Measurements from ENCODE around the gene SLITRK3.

DNA sequence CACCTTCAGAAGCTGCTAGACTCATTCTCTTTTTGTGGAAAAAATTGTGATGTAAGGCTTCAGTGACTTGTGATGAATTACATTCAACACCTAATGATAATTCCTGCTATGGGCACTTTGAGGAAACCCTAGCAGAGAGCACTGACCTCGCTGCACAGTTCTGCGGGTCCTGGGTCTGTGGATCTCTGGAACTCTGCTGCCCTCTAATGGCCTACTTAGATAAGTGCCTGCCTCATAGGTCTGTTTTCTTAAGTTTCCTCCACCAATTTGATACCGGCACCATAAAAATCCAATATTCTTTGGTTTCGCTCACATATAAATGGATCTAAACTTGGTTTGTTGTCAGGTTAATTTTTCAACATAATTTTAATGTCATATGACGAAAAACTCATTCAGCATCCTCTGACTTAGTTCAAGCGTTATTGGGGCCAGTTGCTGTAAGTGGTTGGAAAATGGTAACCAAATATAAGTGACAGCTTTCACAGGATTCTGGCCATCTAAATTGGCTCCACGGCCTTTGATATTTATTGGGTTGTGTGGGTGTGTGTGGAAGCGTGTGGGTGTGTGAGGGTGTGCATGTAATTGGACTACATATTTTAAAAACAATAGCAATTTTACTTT is 10.4 kb downstream of the SLITRK3 start:
- TF ChIP-seq, protein P1, sequence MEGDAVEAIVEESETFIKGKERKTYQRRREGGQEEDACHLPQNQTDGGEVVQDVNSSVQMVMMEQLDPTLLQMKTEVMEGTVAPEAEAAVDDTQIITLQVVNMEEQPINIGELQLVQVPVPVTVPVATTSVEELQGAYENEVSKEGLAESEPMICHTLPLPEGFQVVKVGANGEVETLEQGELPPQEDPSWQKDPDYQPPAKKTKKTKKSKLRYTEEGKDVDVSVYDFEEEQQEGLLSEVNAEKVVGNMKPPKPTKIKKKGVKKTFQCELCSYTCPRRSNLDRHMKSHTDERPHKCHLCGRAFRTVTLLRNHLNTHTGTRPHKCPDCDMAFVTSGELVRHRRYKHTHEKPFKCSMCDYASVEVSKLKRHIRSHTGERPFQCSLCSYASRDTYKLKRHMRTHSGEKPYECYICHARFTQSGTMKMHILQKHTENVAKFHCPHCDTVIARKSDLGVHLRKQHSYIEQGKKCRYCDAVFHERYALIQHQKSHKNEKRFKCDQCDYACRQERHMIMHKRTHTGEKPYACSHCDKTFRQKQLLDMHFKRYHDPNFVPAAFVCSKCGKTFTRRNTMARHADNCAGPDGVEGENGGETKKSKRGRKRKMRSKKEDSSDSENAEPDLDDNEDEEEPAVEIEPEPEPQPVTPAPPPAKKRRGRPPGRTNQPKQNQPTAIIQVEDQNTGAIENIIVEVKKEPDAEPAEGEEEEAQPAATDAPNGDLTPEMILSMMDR (IDR thresholded peaks at IDR 0.05) = peak in 1 of 3 donors; percentile 31
- TF ChIP-seq POLR2A (IDR thresholded peaks at IDR 0.05) = no peak
